Measurements from ENCODE around the gene PTPRN2. TPM values are rescaled to one million over a fixed set of nuclear protein-coding genes. Genes with fewer than 3 reads are reported as not detected.

Gene PTPRN2
- total and polyA plus RNA-seq, 2 of the 8 experiments (the other 6 are each of a cell fraction or from before 2014, with no cell fraction given) = 2.6 to 4.5 TPM

GRCh38 chr7:157662110-157662791, 925.4 kb downstream of the PTPRN2 start:
- 96% methylated on average over 22 of the region's 26 CpGs; no CpG with 5 or more reads in 1 of the 2 experiments for WGBS, 2 experiments (ENCODE audit: extremely low coverage in 1 of 2, insufficient coverage in 1 of 2, insufficient read length in 1 of 2, insufficient replicate concordance in 2 of 2, low coverage in 1 of 2, low lambda C conversion rate in 2 of 2, missing lambda C conversion rate in 1 of 2)
- H3K56ac ChIP-seq (replicated peaks; ENCODE audit: insufficient read length, low read depth, low read length) = no peak overlapping the region
- no peak overlapping the region for H4K8ac ChIP-seq (ENCODE audit: extremely low read depth, insufficient read depth, low read length)
- no peak for DNase-seq (ENCODE audit: low read depth in 1 of 2, low spot score in 2 of 2)
- no peak overlapping the region for H2AK5ac ChIP-seq (ENCODE audit: low read depth, low read length)
- H3K79me2 ChIP-seq (ENCODE audit: control insufficient read depth in 1 of 2, insufficient read depth in 2 of 2, low read length in 2 of 2) = no peaks in the 10 kb centered on the region
- H3K18ac ChIP-seq (ENCODE audit: extremely low read depth, low read length) = no peak overlapping the region
- peaks cover 0 to 5% of the 10 kb centered on the region in 2 experiments for H4K20me1 ChIP-seq (replicated peaks in 1 of 2; ENCODE audit: control insufficient read depth in 1 of 2, insufficient read depth in 2 of 2, low read length in 2 of 2)
- H3K23me2 ChIP-seq (ENCODE audit: low read depth, low read length) = peaks cover 5% of the 10 kb centered on the region; the same call in 1 of the 2 replicates
- no peaks in the 10 kb centered on the region for H3K36me3 ChIP-seq (ENCODE audit: control insufficient read depth in 2 of 4, insufficient read depth in 4 of 4, low read length in 3 of 4)
- no peak overlapping the region for H2AFZ ChIP-seq (ENCODE audit: low read length)
- no peak overlapping the region for H3K4me3 ChIP-seq (ENCODE audit: extremely low read depth in 1 of 4, insufficient read depth in 2 of 4, low read depth in 3 of 4, low read length in 4 of 4)
- H3K4me1 ChIP-seq (replicated peaks in 1 of 4; ENCODE audit: control insufficient read depth in 3 of 4, insufficient read depth in 4 of 4, low read length in 3 of 4) = no peaks in the 10 kb centered on the region
- no peak overlapping the region for H2BK20ac ChIP-seq (ENCODE audit: low read length)
- ChIA-PET POLR2A (ENCODE audit: partially characterized antibody) (no interaction called here), CTCF (ENCODE audit: partially characterized antibody) (interaction anchor here (1.4 to 1.9 kb wide), 2 partner anchors 9 to 75 kb away, joined by 3 to 6 read pairs; no protein-coding TSS in a partner anchor)
- no peak for TF ChIP-seq USF2 (IDR thresholded peaks at IDR 0.05; ENCODE audit: low read length)
- TF ChIP-seq, protein P1, sequence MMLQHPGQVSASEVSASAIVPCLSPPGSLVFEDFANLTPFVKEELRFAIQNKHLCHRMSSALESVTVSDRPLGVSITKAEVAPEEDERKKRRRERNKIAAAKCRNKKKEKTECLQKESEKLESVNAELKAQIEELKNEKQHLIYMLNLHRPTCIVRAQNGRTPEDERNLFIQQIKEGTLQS (IDR thresholded peaks at IDR 0.05; ENCODE audit: insufficient read depth, low read depth, low read length) = no peak
- FAIRE-seq = no peak
- no peak overlapping the region for H3K14ac ChIP-seq (ENCODE audit: insufficient read length)
- H3K4ac ChIP-seq (replicated peaks; ENCODE audit: insufficient read length, low read depth, low read length) = no peak overlapping the region
- H3K9me3 ChIP-seq (ENCODE audit: insufficient read depth in 2 of 2, low read depth in 1 of 2, low read length in 1 of 2) = no peaks in the 10 kb centered on the region
- no peak overlapping the region for H3K23ac ChIP-seq (ENCODE audit: insufficient read length)
- H4K5ac ChIP-seq (ENCODE audit: insufficient read length, low read depth, low read length) = no peak overlapping the region
- H3K9ac ChIP-seq (replicated peaks in 1 of 4; ENCODE audit: extremely low read depth in 1 of 4, low read depth in 3 of 4, low read length in 3 of 4) = no peak overlapping the region
- H2BK15ac ChIP-seq (ENCODE audit: low read length) = no peak overlapping the region
- no peak overlapping the region for H3K4me2 ChIP-seq (ENCODE audit: insufficient read depth in 1 of 2, low read depth in 2 of 2, low read length in 2 of 2)
- no peak overlapping the region for H4K91ac ChIP-seq (replicated peaks; ENCODE audit: insufficient read length, low read length)
- H2BK120ac ChIP-seq (replicated peaks; ENCODE audit: low read depth, low read length) = no peak overlapping the region
- no peaks in the 10 kb centered on the region for H3K27me3 ChIP-seq (replicated peaks in 1 of 4; ENCODE audit: control insufficient read depth in 3 of 4, extremely low read depth in 1 of 4, insufficient read depth in 3 of 4, low read length in 3 of 4)
- H3K79me1 ChIP-seq (ENCODE audit: low read depth, low read length) = no peaks in the 10 kb centered on the region
- no peak overlapping the region for H3K27ac ChIP-seq (ENCODE audit: low read depth, low read length)
- no peak overlapping the region for H2BK12ac ChIP-seq (ENCODE audit: low read depth, low read length)
- H2BK5ac ChIP-seq (ENCODE audit: low read depth, low read length) = no peak overlapping the region

Data from H1 (cell line).